Thyroid gland (tissue), 4 donors: Measurements from ENCODE around the gene RAB15.

Source experiments
- POLR2A ChIP-seq, 2 donors: fragments of 450-650 bp; IDR thresholded peaks; one replicate each; pipeline ENCODE4 v1.6.1; 2017; ENCODE audit warnings: antibody characterized with exemption in 2 of 2, mild to moderate bottlenecking in 2 of 2, moderate library complexity in 1 of 2
- TF ChIP-seq, protein P1 (sequence below), 6 experiments: fragments of 200-600 bp in 3 of 6; fragments of 450-650 bp in 3 of 6; sonication (generic) in 3 of 6; IDR thresholded peaks; one replicate each; pipeline ENCODE4 v1.5.1; 2016 to 2019; ENCODE audit warnings: antibody characterized with exemption in 6 of 6, mild to moderate bottlenecking in 2 of 6, inconsistent platforms in 1 of 6, moderate library complexity in 1 of 6

DNA sequence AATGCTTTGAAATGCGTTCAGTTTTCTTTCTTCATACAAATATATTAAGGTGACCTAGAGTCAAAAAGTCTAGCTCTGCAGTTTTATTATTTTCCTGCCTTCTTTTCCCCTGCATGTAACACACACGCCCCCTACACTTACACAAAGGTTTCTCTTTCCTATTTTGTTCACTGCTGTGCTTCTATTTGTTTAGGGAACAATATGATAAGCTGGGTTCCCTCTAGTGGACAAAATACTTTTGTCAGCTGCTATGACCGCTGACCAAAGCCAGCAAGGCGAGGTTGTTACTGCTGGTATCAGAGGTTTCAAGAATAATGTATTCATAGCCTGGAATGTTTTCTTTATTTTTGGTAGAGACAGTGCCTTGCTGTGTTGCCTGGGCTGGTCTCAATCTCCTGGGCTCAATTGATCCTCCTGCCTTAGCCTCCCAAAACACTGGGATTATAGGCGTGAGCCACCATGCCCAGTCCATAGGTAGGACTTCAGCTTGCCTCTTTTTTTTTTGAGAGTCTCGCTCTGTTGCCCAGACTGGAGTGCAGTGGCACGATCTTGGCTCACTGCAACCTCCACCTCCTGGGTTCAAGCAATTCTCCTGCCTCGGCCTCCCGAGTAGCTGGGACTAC lies 47.9 kb upstream of the RAB15 start:
- TF ChIP-seq, protein P1, sequence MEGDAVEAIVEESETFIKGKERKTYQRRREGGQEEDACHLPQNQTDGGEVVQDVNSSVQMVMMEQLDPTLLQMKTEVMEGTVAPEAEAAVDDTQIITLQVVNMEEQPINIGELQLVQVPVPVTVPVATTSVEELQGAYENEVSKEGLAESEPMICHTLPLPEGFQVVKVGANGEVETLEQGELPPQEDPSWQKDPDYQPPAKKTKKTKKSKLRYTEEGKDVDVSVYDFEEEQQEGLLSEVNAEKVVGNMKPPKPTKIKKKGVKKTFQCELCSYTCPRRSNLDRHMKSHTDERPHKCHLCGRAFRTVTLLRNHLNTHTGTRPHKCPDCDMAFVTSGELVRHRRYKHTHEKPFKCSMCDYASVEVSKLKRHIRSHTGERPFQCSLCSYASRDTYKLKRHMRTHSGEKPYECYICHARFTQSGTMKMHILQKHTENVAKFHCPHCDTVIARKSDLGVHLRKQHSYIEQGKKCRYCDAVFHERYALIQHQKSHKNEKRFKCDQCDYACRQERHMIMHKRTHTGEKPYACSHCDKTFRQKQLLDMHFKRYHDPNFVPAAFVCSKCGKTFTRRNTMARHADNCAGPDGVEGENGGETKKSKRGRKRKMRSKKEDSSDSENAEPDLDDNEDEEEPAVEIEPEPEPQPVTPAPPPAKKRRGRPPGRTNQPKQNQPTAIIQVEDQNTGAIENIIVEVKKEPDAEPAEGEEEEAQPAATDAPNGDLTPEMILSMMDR (IDR thresholded peaks at IDR 0.05), result peak in 5 of 6 experiments; percentile 18 to 64 (median 56)
- TF ChIP-seq POLR2A (IDR thresholded peaks at IDR 0.05), result no peak
